ENCODE data around the gene PAQR5. TPM values are rescaled to one million over a fixed set of nuclear protein-coding genes. Genes with fewer than 3 reads are reported as not detected.

Gene PAQR5
- total RNA-seq, 4 donors from 2014 or later, result 4.2 to 16.4 (median 6.8) TPM

- no peak overlapping the region for H3K4me3 ChIP-seq (ENCODE audit: low read depth, poor library complexity, severe bottlenecking)
- intact Hi-C loops (cut with DNase I; ENCODE audit: low total_unique reads), result no loop called here
- DNase-seq (ENCODE audit: low spot score in 2 of 2), result no peak
- TF ChIP-seq CTCF (IDR thresholded peaks at IDR 0.05), result no peak
- WGBS, 2 donors, result 87 to 89% methylated on average over 6 of the region's 6 CpGs
Observed at GRCh38 chr15:69272891-69273290, 25.8 kb upstream of the PAQR5 start.

GRCh38 chr15:69275074-69275670 is 23.5 kb upstream of the PAQR5 start:
- WGBS, 2 donors, result 76% methylated on average over 4 of the region's 4 CpGs
- intact Hi-C loops (cut with DNase I; ENCODE audit: low total_unique reads), result no loop called here
- no peak overlapping the region for H3K4me3 ChIP-seq (ENCODE audit: low read depth, poor library complexity, severe bottlenecking)
- TF ChIP-seq POLR2A (IDR thresholded peaks at IDR 0.05), result no peak
- TF ChIP-seq CTCF (IDR thresholded peaks at IDR 0.05), result no peak
- DNase-seq (ENCODE audit: low spot score in 2 of 2), result no peak

DNA sequence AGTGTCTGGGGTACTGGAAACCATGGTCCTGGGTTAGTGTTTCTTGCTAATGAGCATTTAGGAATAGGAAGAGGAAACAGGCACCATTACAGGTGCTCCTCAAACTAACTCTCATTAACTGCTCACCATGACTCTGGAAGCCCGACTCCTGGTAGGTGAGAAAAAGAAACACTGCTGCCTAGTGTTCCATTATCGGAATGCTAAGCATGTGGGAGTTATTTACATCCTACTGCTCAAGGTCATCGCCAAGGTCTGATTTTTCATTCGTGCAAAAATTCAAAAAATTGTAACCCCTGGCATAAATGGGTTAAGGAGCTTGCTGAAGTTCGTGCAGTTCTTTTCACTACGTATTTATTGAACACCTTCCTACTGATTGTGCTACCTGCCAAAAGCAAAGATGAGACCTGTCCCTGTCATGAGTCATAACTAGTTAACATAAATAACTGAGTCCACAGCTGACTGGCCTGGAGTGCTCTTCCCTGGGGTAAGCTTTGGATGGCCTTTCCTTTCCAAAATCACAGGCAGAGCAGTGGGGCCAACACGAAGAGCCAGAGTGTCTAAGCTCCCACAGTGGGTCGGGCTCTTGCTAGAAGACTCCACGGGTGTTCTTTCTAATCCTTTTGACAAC is 22.7 kb upstream of the PAQR5 start:
- DNase-seq (ENCODE audit: low spot score in 2 of 2), result no peak
- intact Hi-C loops (cut with DNase I; ENCODE audit: low total_unique reads), result no loop called here
- no peak for TF ChIP-seq CTCF (IDR thresholded peaks at IDR 0.05)
- no peak for TF ChIP-seq POLR2A (IDR thresholded peaks at IDR 0.05)
- H3K4me3 ChIP-seq (ENCODE audit: low read depth, poor library complexity, severe bottlenecking), result no peak overlapping the region
- 63 to 65% methylated on average over 9 of the region's 9 CpGs for WGBS, 2 donors

GRCh38 chr15:69277316-69277715 is 21.4 kb upstream of the PAQR5 start:
- no peak for TF ChIP-seq CTCF (IDR thresholded peaks at IDR 0.05)
- no peak for TF ChIP-seq POLR2A (IDR thresholded peaks at IDR 0.05)
- no peak for DNase-seq (ENCODE audit: low spot score in 2 of 2)
- H3K4me3 ChIP-seq (ENCODE audit: low read depth, poor library complexity, severe bottlenecking), result no peak overlapping the region
- 83 to 86% methylated on average over 9 of the region's 9 CpGs for WGBS, 2 donors
- intact Hi-C loops (cut with DNase I; ENCODE audit: low total_unique reads), result no loop called here

GRCh38 chr15:69279636-69280035 is 19.1 kb upstream of the PAQR5 start:
- no peak overlapping the region for H3K4me3 ChIP-seq (ENCODE audit: low read depth, poor library complexity, severe bottlenecking)
- TF ChIP-seq CTCF (IDR thresholded peaks at IDR 0.05), result no peak
- no peak for TF ChIP-seq POLR2A (IDR thresholded peaks at IDR 0.05)
- intact Hi-C loops (cut with DNase I; ENCODE audit: low total_unique reads), result no loop called here
- no peak for DNase-seq (ENCODE audit: low spot score in 2 of 2)
- 93 to 95% methylated on average over 7 of the region's 7 CpGs for WGBS, 2 donors

GRCh38 chr15:69280783-69281182 is 17.9 kb upstream of the PAQR5 start:
- DNase-seq (ENCODE audit: low spot score in 2 of 2), result no peak
- TF ChIP-seq POLR2A (IDR thresholded peaks at IDR 0.05) (no peak), CTCF (IDR thresholded peaks at IDR 0.05) (no peak)
- no peak overlapping the region for H3K4me3 ChIP-seq (ENCODE audit: low read depth, poor library complexity, severe bottlenecking)
- intact Hi-C loops (cut with DNase I; ENCODE audit: low total_unique reads), result no loop called here
- WGBS, 2 donors, result 63 to 70% methylated on average over 5 of the region's 5 CpGs

All from lower leg skin (tissue), 4 donors.